Retinal pigment epithelial cell (primary cell): ENCODE results near the gene ZNF512.
"Not testable (repeated sequence)": the region's sequence is repeated elsewhere in the genome, so short reads cannot be mapped to it uniquely, and the experiment has no call there.

Experiments used
- DNase-seq: peaks from one replicate; pipeline ENCODE4 v3.0.0-alpha.2; 2010; ENCODE audit warnings: low read depth
- H3K4me3 ChIP-seq: 2 replicates; pipeline ENCODE4 v1.5.1; 2011; ENCODE audit warnings: mild to moderate bottlenecking, low read length, control low read depth, moderate library complexity
- CTCF ChIP-seq: conservative IDR thresholded peaks from 2 replicates; pipeline ENCODE4 v1.5.1; 2011; ENCODE audit warnings: low read depth, low read length, control low read depth, inconsistent platforms

Gene ZNF512

GRCh38 chr2:27551514-27551913 is 31.3 kb upstream of the ZNF512 start:
- TF ChIP-seq CTCF = no peak
- no peak overlapping the region for H3K4me3 ChIP-seq
- no peak for DNase-seq

GRCh38 chr2:27552941-27553340 is 29.9 kb upstream of the ZNF512 start:
- no peak overlapping the region for H3K4me3 ChIP-seq
- TF ChIP-seq CTCF = no peak
- no peak for DNase-seq

- H3K4me3 ChIP-seq, DNase-seq: not testable (repeated sequence)
Observed at GRCh38 chr2:27554451-27554850, 28.4 kb upstream of the ZNF512 start.

- no peak for DNase-seq
- H3K4me3 ChIP-seq = no peak overlapping the region
- no peak for TF ChIP-seq CTCF
Observed at GRCh38 chr2:27559228-27559627, 23.6 kb upstream of the ZNF512 start.

GRCh38 chr2:27561060-27561459 is 21.8 kb upstream of the ZNF512 start:
- TF ChIP-seq CTCF = no peak
- no peak overlapping the region for H3K4me3 ChIP-seq
- DNase-seq = no peak

GRCh38 chr2:27566628-27567027 is 16.2 kb upstream of the ZNF512 start:
- TF ChIP-seq CTCF = no peak
- no peak overlapping the region for H3K4me3 ChIP-seq
- DNase-seq = no peak

GRCh38 chr2:27569398-27569797 is 13.4 kb upstream of the ZNF512 start:
- no peak for DNase-seq
- no peak overlapping the region for H3K4me3 ChIP-seq
- no peak for TF ChIP-seq CTCF

GRCh38 chr2:27571197-27571596 is 11.6 kb upstream of the ZNF512 start:
- no peak for DNase-seq
- TF ChIP-seq CTCF = no peak

More at GRCh38 chr2:27571197-27571596, 11.6 kb upstream of the ZNF512 start:
- no peak overlapping the region for H3K4me3 ChIP-seq
